ENCODE data around the gene STUM.

STUM gene

GRCh38 chr1:226653311-226653921 lies 104.9 kb downstream of the STUM start:
- no peak for DNase-seq (ENCODE audit: low read depth)
- H3K4me3 ChIP-seq (ENCODE audit: low read depth, low read length), result no peak overlapping the region
- TF ChIP-seq CTCF (conservative IDR thresholded peaks at IDR 0.05; ENCODE audit: low read depth, low read length), result no peak

GRCh38 chr1:226654046-226654667 lies 105.6 kb downstream of the STUM start:
- H3K4me3 ChIP-seq (ENCODE audit: low read depth, low read length), result no peak overlapping the region
- TF ChIP-seq CTCF (conservative IDR thresholded peaks at IDR 0.05; ENCODE audit: low read depth, low read length), result no peak
- peak; percentile 80 for DNase-seq (ENCODE audit: low read depth)

- no peak overlapping the region for H3K4me3 ChIP-seq (ENCODE audit: low read depth, low read length)
- no peak for DNase-seq (ENCODE audit: low read depth)
Observed at GRCh38 chr1:226654668-226655055, 106.1 kb downstream of the STUM start.

GRCh38 chr1:226655251-226656163 lies 106.9 kb downstream of the STUM start:
- H3K4me3 ChIP-seq (ENCODE audit: low read depth, low read length), result no peak overlapping the region
- DNase-seq (ENCODE audit: low read depth), result peak; percentile 47
- no peak for TF ChIP-seq CTCF (conservative IDR thresholded peaks at IDR 0.05; ENCODE audit: low read depth, low read length)

More at GRCh38 chr1:226654668-226655055, 106.1 kb downstream of the STUM start:
- no peak for TF ChIP-seq CTCF (conservative IDR thresholded peaks at IDR 0.05; ENCODE audit: low read depth, low read length)

- no peak for DNase-seq (ENCODE audit: low read depth)
- TF ChIP-seq CTCF (conservative IDR thresholded peaks at IDR 0.05; ENCODE audit: low read depth, low read length), result no peak
- H3K4me3 ChIP-seq (ENCODE audit: low read depth, low read length), result no peak overlapping the region
Observed at GRCh38 chr1:226656201-226656600, 107.6 kb downstream of the STUM start.

GRCh38 chr1:226656601-226657277 lies 108.2 kb downstream of the STUM start:
- H3K4me3 ChIP-seq (ENCODE audit: low read depth, low read length), result no peak overlapping the region
- DNase-seq (ENCODE audit: low read depth), result peak; percentile 72

More at GRCh38 chr1:226656601-226657277, 108.2 kb downstream of the STUM start:
- TF ChIP-seq CTCF (conservative IDR thresholded peaks at IDR 0.05; ENCODE audit: low read depth, low read length), result no peak

All from choroid plexus epithelial cell (primary cell).